ENCODE measurements around the gene THG1L.

THG1L gene

DNA sequence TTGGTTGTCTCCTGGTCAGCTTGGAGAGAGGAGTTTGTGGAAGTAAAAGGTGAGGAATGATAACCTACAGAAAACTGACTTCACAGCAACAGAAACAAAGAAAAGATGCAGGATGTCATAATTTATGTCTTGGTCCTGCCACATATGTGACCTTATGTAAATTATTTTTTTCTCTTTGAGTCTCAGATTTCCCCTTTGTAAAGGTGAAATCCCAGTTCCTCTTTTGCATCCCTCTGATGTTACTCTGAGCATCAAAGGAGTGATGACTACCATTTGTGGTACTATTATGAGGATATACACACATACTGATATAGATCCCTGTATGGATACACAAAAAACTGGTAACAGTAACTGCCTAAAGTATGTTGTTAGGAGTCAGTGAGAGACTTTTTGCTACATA lies 1.4 kb upstream of the THG1L start:
- DNase-seq: no peak

DNA sequence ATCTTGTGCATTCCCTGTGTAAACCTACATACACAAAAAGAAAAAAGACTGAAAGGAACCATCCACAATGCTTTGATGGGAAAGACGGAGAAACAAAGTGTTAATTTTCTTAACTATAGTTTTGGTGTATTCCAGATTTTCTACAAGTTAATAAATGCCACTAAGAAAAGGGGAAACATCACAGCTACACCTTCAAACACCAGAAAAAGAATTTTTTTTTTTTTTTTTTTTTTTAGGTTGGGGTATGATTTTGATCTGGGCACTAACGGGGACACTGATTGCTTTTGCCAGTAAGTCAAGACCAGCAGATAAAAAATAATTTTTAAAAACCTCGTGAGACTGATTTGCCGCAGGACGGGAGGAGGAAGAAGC lies 334 bp upstream of the THG1L start:
- no peak for DNase-seq

GRCh38 chr5:157732130-157732514 lies 902 bp downstream of the THG1L start:
- no peak for DNase-seq

- DNase-seq: no peak
These were observed 1.5 kb downstream of the THG1L start for GRCh38 chr5:157732596-157733262.

- no peak for DNase-seq
These were observed 3.2 kb downstream of the THG1L start for GRCh38 chr5:157734436-157734835.

DNA sequence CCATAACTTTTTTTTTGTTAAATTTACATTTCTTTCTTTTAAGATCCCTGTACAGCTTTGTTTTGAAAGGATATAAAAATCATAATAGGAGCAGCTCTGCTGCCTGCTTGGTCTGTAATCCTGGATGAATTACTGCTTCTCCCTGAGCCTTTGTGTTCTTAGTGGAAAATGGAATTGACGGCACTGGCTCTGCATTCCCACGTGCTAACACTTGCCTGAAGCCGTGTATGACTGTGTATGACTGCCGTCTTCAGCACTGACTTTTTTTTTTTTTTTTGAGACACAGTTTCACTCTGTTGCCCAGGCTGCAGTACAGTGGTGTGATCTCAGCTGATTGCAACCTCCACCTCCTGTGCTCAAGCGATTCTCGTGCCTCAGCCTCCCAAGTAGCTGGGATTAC lies 4.8 kb downstream of the THG1L start:
- DNase-seq: no peak

GRCh38 chr5:157739388-157740228 lies 8.4 kb downstream of the THG1L start:
- no peak for DNase-seq

GRCh38 chr5:157740229-157740610 lies 9.0 kb downstream of the THG1L start:
- no peak for DNase-seq

- DNase-seq: no peak
These were observed 9.9 kb downstream of the THG1L start for GRCh38 chr5:157741131-157741530.

- DNase-seq: peak; percentile 53
These were observed 12.2 kb downstream of the THG1L start, which contains the start of gene LSM11 for GRCh38 chr5:157743163-157744050. Gene LSM11, plus strand, starts transcription at chr5:157743712. Its CDS starts 39 bp downstream, at chr5:157743751.

GRCh38 chr5:157744051-157745011 lies 13.1 kb downstream of the THG1L start:
- DNase-seq: no peak

DNA sequence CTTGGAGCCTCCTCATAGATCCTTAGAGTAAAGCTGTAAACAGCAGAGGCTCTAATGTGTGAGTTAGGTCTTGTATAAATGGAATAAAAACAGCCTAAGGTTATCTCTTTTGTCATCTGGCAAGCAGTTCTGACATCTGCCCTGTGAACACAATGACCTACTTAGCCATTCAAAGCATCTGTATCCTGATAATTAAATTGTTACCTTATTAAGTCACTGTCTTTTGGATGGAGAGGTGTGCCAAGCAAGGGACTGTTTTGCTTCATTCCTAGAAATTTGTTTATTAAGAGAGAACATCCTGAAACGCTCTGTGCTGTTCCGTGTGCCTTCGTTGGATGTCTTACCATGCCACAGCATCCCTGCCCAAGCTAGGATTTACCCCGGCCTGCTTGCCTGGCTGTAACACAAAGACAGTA lies 13.8 kb downstream of the THG1L start:
- DNase-seq: no peak

- DNase-seq: no peak
These were observed 16.0 kb downstream of the THG1L start for GRCh38 chr5:157747173-157747740.

- no peak for DNase-seq
These were observed 16.8 kb downstream of the THG1L start for GRCh38 chr5:157747766-157748700.

DNA sequence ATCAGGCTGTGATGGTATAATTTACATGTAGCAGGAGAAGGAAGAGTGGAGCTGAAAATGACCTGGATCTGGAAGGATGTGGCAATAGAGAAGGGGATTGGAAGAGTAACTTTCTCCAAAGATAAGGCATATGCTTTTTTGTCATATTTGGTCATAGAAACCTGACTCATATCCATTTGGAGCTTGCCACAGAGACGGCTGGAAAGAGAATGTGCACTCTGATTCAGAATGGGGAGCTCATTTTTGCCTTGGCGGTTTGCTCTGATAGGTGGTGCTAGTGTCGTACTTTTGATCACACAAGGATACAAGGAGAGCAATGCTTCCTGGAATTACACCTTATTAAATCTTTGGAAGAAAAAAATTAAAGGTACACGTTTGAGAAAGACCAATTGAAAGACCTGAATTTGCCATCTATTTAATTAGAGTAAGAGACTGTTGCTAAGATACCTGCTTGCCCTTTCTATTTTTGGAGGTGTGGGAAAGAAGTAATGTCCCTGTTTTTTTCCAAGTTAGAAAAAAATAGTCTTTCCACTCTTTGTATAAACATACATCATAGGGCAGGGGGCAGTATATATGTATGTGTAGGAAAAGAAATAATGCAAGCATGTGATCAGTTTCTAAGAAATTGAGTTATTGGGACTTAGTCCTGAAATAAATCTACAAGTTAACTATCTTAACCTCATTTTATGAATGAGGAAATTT lies 17.7 kb downstream of the THG1L start:
- no peak for DNase-seq

- DNase-seq: no peak
These were observed 18.2 kb downstream of the THG1L start for GRCh38 chr5:157749462-157749799.

- no peak for DNase-seq
These were observed 19.1 kb downstream of the THG1L start for GRCh38 chr5:157750320-157750719.

DNA sequence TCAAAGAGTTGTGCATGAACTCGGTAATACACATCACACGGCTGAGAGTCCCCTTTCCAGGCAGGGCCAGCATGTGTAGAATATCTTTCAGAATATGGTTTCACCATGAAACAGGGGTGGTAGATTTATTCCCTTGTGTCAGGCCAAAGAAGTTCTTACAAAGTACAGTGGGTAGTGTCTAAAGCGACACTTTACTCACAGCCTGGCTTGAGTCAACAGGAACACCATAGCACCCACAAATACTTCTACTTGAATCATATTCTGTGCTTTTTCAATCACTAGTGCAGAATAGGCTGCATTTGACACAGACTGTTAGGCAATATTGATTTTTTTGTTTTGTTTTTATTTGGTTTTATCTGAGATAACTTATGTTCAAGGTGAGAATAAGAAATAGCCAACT lies 24.9 kb downstream of the THG1L start:
- no peak for DNase-seq

DNA sequence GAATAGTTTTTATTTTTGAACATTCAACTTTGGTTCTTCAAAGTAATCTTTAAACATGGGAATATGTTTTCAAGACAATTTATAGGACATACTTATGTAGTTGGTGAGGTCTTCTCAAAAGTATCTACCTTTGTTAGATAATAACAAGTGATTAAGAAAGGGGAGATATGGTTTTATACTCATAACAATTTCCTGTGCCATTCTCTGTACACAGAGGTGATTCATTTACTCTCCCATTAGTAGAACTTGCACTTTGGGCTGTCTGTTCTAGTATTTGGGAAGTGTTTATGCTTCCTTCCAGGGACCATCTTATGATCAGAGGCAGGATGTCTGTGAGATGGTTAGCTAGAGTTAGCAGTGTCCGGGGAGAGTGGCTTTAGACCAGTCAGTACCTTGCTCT lies 27.5 kb downstream of the THG1L start:
- no peak for DNase-seq
